Measurements from ENCODE around the gene DPF1. TPM values are rescaled to one million over a fixed set of nuclear protein-coding genes. Genes with fewer than 3 reads are reported as not detected.

Gene DPF1
- total RNA-seq, 1 donor from 2014 or later: 6.0 TPM

- H3K36me3 Mint-ChIP-seq (ENCODE audit: low read depth, unreplicated experiment): peaks cover 11% of the 10 kb centered on the region
- no peak overlapping the region for H3K27ac Mint-ChIP-seq (ENCODE audit: unreplicated experiment)
- peaks cover 7% of the 10 kb centered on the region for H3K4me1 Mint-ChIP-seq (ENCODE audit: unreplicated experiment)
- TF ChIP-seq CTCF (IDR thresholded peaks at IDR 0.05; ENCODE audit: unreplicated experiment): no peak
- peaks cover 15% of the 10 kb centered on the region for H3K27me3 Mint-ChIP-seq (ENCODE audit: unreplicated experiment)
- H3K9me3 Mint-ChIP-seq (ENCODE audit: unreplicated experiment): no peaks in the 10 kb centered on the region
- H3K4me3 Mint-ChIP-seq (ENCODE audit: unreplicated experiment): no peak overlapping the region
- DNase-seq (ENCODE audit: low spot score): no peak
Measured at GRCh38 chr19:38207543-38207942, 16.5 kb downstream of the DPF1 start.

DNA sequence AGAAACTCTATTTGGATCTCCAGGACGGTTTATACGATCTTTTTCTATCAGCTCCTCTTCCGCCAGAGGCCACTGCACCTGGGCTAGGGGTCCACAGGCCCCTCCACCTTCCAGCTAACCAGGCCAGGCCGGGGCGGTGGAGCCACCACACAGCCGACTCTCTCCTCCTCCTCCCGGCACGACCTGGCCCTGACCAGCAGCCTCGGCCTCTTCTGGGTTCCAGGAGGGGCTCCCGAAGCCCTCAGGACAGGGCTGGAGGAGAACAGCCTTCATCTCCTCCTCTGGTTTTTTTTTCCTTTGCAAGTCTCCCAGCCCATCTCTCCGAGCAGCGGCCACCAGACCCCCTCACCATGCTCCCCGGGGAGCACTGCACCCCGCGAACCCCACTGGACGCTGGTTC is 17.1 kb downstream of the DPF1 start:
- no peak for DNase-seq (ENCODE audit: low spot score)
- H3K27ac Mint-ChIP-seq (ENCODE audit: unreplicated experiment): no peak overlapping the region
- H3K4me1 Mint-ChIP-seq (ENCODE audit: unreplicated experiment): peaks cover 7% of the 10 kb centered on the region
- no peak for TF ChIP-seq CTCF (IDR thresholded peaks at IDR 0.05; ENCODE audit: unreplicated experiment)
- H3K36me3 Mint-ChIP-seq (ENCODE audit: low read depth, unreplicated experiment): peaks cover 12% of the 10 kb centered on the region
- no peak overlapping the region for H3K4me3 Mint-ChIP-seq (ENCODE audit: unreplicated experiment)
- H3K27me3 Mint-ChIP-seq (ENCODE audit: unreplicated experiment): peaks cover 15% of the 10 kb centered on the region
- no peaks in the 10 kb centered on the region for H3K9me3 Mint-ChIP-seq (ENCODE audit: unreplicated experiment)

GRCh38 chr19:38206006-38206745 is 17.8 kb downstream of the DPF1 start:
- Mint-ChIP-seq H3K27me3 (ENCODE audit: unreplicated experiment) (peaks cover 17% of the 10 kb centered on the region), H3K27ac (ENCODE audit: unreplicated experiment) (no peak overlapping the region), H3K36me3 (ENCODE audit: low read depth, unreplicated experiment) (peaks cover 16% of the 10 kb centered on the region), H3K4me1 (ENCODE audit: unreplicated experiment) (peaks cover 7% of the 10 kb centered on the region), H3K4me3 (ENCODE audit: unreplicated experiment) (no peak overlapping the region), H3K9me3 (ENCODE audit: unreplicated experiment) (no peaks in the 10 kb centered on the region)
- DNase-seq (ENCODE audit: low spot score): no peak
- no peak for TF ChIP-seq CTCF (IDR thresholded peaks at IDR 0.05; ENCODE audit: unreplicated experiment)

DNA sequence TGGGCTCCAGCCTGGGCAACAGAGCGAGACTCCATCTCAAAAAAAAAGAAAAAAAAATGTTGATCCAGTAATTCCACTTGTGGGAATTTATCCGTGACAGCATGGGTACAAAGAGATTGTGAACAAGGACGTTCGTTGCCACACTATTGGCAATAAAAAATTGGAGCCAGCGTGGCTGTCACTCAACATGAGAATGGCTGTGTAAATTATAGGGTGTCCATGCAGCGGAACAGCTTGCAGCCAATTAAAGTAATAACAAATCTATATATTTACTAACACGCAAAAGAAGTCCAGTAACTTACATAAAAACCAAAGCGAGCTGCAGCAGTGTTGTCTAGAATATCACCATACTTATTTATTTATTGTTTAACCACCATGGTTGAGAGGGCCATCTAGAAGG is 19.3 kb downstream of the DPF1 start:
- no peak overlapping the region for H3K27ac Mint-ChIP-seq (ENCODE audit: unreplicated experiment)
- no peak for TF ChIP-seq CTCF (IDR thresholded peaks at IDR 0.05; ENCODE audit: unreplicated experiment)
- H3K4me1 Mint-ChIP-seq (ENCODE audit: unreplicated experiment): peaks cover 1% of the 10 kb centered on the region
- DNase-seq (ENCODE audit: low spot score): no peak
- peaks cover 10% of the 10 kb centered on the region for H3K36me3 Mint-ChIP-seq (ENCODE audit: low read depth, unreplicated experiment)
- no peak overlapping the region for H3K4me3 Mint-ChIP-seq (ENCODE audit: unreplicated experiment)
- H3K27me3 Mint-ChIP-seq (ENCODE audit: unreplicated experiment): peaks cover 8% of the 10 kb centered on the region
- no peaks in the 10 kb centered on the region for H3K9me3 Mint-ChIP-seq (ENCODE audit: unreplicated experiment)

GRCh38 chr19:38204096-38204495 is 19.9 kb downstream of the DPF1 start:
- no peaks in the 10 kb centered on the region for H3K4me1 Mint-ChIP-seq (ENCODE audit: unreplicated experiment)
- TF ChIP-seq CTCF (IDR thresholded peaks at IDR 0.05; ENCODE audit: unreplicated experiment): no peak
- peaks cover 10% of the 10 kb centered on the region for H3K36me3 Mint-ChIP-seq (ENCODE audit: low read depth, unreplicated experiment)
- H3K4me3 Mint-ChIP-seq (ENCODE audit: unreplicated experiment): no peak overlapping the region
- peaks cover 7% of the 10 kb centered on the region for H3K27me3 Mint-ChIP-seq (ENCODE audit: unreplicated experiment)
- no peaks in the 10 kb centered on the region for H3K9me3 Mint-ChIP-seq (ENCODE audit: unreplicated experiment)
- DNase-seq (ENCODE audit: low spot score): no peak
- no peak overlapping the region for H3K27ac Mint-ChIP-seq (ENCODE audit: unreplicated experiment)

All from endothelial cell (in vitro differentiated cells).